Hepatocyte (in vitro differentiated cells): ENCODE data around the gene NLRC5.

ENCODE experiments used
- EZH2 ChIP-seq: fragments of 200-600 bp; sonication (generic); IDR thresholded peaks from 2 replicates; pipeline ENCODE4 v1.6.1; 2016; ENCODE audit warnings: antibody characterized with exemption, mild to moderate bottlenecking, borderline replicate concordance
- TF ChIP-seq, protein P1 (sequence below): fragments of 200-600 bp; sonication (generic); IDR thresholded peaks from 2 replicates; pipeline ENCODE4 v1.5.1; 2016; ENCODE audit warnings: antibody characterized with exemption, mild to moderate bottlenecking; ENCODE audit not compliant: poor library complexity

GRCh38 chr16:57070424-57070823 is 81.1 kb downstream of the NLRC5 start:
- TF ChIP-seq EZH2: no peak
- TF ChIP-seq, protein P1, sequence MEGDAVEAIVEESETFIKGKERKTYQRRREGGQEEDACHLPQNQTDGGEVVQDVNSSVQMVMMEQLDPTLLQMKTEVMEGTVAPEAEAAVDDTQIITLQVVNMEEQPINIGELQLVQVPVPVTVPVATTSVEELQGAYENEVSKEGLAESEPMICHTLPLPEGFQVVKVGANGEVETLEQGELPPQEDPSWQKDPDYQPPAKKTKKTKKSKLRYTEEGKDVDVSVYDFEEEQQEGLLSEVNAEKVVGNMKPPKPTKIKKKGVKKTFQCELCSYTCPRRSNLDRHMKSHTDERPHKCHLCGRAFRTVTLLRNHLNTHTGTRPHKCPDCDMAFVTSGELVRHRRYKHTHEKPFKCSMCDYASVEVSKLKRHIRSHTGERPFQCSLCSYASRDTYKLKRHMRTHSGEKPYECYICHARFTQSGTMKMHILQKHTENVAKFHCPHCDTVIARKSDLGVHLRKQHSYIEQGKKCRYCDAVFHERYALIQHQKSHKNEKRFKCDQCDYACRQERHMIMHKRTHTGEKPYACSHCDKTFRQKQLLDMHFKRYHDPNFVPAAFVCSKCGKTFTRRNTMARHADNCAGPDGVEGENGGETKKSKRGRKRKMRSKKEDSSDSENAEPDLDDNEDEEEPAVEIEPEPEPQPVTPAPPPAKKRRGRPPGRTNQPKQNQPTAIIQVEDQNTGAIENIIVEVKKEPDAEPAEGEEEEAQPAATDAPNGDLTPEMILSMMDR: no peak
